SH-SY5Y (cell line): ENCODE measurements around the gene COPE.

ENCODE experiments used
- GATA2 ChIP-seq: IDR thresholded peaks from 2 replicates; pipeline ENCODE4 v1.6.1; 2011; ENCODE audit warnings: mild to moderate bottlenecking, low read depth, low read length
- GATA3 ChIP-seq: IDR thresholded peaks from 2 replicates; pipeline ENCODE4 v1.6.1; 2011; ENCODE audit warnings: low read depth, mild to moderate bottlenecking, low read length, moderate library complexity

DNA sequence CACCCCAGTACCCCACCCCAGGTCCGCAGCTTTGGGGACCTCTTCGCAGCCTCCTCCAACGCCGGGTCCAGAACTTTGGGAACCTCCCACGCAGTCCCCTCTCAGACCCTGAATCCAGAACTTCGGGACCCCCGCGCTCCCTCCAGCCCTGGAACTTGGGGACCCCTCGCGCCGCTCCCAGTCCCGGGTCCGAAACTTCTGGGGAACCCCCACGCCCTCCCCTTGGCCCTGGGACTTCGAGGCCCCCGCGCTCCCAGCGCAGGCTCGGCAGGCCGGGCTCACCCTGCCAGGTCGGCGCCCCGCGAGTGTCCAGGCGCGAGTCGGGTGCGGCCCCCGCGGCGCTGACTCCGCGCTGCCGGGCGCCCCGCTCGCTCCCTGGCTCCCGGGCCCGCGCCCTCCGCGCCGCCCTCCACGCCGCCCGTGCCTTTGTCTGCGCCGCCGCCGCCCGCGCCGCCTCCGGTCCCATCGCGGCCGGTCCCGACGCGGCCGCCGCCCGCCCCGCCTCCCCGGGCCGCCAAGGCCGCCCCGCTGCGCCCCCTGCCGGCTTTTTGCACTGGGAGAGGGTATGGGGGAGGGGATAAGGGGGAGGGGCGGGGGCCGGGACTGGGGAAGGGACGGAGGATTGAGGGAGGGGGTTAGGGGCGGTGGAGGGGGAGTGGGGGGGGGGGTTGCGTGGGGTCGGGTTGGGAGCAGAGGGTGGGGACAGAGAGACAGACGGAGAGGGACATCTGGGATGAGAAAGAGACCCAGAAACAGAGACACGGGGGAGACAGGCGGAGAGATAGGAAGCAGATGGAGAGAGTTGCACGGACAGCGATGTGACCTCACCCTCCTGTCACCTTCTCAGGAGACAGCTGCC lies 21.8 kb upstream of the COPE start, which contains the start of gene HOMER3:
- no peak for TF ChIP-seq GATA2
- TF ChIP-seq GATA3 = no peak
